ENCODE data around the gene PCGF2.

DNA sequence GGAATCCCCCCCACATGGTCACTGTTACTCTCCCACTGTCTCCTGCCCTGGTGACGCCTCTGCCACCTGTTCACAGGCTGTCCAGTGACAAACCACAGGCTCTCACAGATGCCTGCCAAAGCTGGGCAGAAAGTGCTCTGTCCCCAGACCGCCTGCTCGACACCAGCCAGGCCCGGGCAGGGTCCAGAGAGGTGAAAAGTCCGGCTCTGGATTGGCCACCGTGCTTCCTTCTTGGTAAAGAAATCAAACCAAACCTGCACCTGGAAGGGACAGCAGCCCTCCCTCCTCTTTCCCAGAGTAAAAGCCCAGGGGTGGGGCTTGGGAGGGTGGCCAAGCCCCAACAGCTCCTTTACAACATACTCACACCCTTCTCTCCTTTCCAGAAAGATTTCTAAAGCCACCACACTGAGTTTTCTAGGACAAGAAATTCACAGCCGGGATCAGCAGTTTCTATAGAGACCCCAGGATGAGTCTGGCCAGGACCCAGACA, 6.2 kb downstream of the PCGF2 start:
- TF ChIP-seq, protein P1, sequence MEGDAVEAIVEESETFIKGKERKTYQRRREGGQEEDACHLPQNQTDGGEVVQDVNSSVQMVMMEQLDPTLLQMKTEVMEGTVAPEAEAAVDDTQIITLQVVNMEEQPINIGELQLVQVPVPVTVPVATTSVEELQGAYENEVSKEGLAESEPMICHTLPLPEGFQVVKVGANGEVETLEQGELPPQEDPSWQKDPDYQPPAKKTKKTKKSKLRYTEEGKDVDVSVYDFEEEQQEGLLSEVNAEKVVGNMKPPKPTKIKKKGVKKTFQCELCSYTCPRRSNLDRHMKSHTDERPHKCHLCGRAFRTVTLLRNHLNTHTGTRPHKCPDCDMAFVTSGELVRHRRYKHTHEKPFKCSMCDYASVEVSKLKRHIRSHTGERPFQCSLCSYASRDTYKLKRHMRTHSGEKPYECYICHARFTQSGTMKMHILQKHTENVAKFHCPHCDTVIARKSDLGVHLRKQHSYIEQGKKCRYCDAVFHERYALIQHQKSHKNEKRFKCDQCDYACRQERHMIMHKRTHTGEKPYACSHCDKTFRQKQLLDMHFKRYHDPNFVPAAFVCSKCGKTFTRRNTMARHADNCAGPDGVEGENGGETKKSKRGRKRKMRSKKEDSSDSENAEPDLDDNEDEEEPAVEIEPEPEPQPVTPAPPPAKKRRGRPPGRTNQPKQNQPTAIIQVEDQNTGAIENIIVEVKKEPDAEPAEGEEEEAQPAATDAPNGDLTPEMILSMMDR (IDR thresholded peaks at IDR 0.05) = no peak
- no peak for TF ChIP-seq SIN3A (IDR thresholded peaks at IDR 0.05; ENCODE audit: borderline replicate concordance, insufficient read depth, low read depth, low read length)
- no peak for TF ChIP-seq POLR2AphosphoS5 (IDR thresholded peaks at IDR 0.05; ENCODE audit: low read depth, low read length)
